C4-2B (cell line): ENCODE measurements around the gene BRINP2.

Experiments
- ZFX ChIP-seq: fragments of 450-650 bp; IDR thresholded peaks from 2 replicates; pipeline ENCODE4 v1.6.1; 2017
- TF ChIP-seq, protein P1 (sequence below): fragments of 450-650 bp; conservative IDR thresholded peaks from 2 replicates; pipeline ENCODE4 v1.5.1; 2017; ENCODE audit warnings: mild to moderate bottlenecking

DNA sequence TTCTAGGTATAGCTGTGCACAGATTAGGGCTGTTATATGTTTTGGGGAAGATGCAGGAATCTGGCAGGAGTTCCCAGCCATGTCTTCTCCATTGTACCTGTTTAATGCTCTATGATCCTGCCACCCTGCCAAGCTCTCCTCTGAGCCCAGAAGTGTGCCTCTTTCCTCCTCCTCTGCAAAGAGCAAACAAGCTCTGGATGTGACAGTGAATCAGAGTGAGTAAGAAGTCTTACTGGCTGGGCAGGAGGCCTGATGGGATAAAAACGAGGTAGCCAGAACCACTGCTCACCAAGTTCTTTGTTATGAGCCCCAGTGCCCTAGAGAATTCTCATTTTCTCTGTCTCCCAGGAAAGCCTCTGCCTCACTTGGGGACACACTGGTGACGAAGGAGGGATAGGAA, 69.0 kb downstream of the BRINP2 start:
- no peak for TF ChIP-seq ZFX
- TF ChIP-seq, protein P1, sequence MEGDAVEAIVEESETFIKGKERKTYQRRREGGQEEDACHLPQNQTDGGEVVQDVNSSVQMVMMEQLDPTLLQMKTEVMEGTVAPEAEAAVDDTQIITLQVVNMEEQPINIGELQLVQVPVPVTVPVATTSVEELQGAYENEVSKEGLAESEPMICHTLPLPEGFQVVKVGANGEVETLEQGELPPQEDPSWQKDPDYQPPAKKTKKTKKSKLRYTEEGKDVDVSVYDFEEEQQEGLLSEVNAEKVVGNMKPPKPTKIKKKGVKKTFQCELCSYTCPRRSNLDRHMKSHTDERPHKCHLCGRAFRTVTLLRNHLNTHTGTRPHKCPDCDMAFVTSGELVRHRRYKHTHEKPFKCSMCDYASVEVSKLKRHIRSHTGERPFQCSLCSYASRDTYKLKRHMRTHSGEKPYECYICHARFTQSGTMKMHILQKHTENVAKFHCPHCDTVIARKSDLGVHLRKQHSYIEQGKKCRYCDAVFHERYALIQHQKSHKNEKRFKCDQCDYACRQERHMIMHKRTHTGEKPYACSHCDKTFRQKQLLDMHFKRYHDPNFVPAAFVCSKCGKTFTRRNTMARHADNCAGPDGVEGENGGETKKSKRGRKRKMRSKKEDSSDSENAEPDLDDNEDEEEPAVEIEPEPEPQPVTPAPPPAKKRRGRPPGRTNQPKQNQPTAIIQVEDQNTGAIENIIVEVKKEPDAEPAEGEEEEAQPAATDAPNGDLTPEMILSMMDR = no peak
